MM.1S (cell line): ENCODE measurements around the gene ELP6.

ENCODE experiments used
- DNase-seq: peaks from one replicate; pipeline ENCODE4 v3.0.0-alpha.2; 2015
- H2AFZ ChIP-seq: fragments of 300-600 bp; sonication (generic); 2 replicates; pipeline ENCODE4 v1.6.0; 2016; ENCODE audit warnings: antibody characterized with exemption, low read length
- H3F3A ChIP-seq: fragments of 300-600 bp; sonication (generic); 2 replicates; pipeline ENCODE4 v1.6.1; 2016; ENCODE audit warnings: mild to moderate bottlenecking, antibody characterized with exemption, low read length, moderate library complexity, mixed read lengths; ENCODE audit not compliant: insufficient read depth
- H3K27ac ChIP-seq: fragments of 300-600 bp; sonication (generic); 2 replicates; pipeline ENCODE4 v1.5.1; 2016; ENCODE audit warnings: mild to moderate bottlenecking, low read length
- H3K27me3 ChIP-seq: fragments of 300-600 bp; sonication (generic); replicated peaks from 2 replicates; pipeline ENCODE4 v1.6.0; 2016; ENCODE audit warnings: low read length; ENCODE audit not compliant: insufficient read depth
- H3K36me3 ChIP-seq: fragments of 300-600 bp; sonication (generic); replicated peaks from 2 replicates; pipeline ENCODE4 v1.6.1; 2016; ENCODE audit warnings: mild to moderate bottlenecking, low read length, mixed read lengths; ENCODE audit not compliant: insufficient read depth
- H3K4me1 ChIP-seq: fragments of 300-600 bp; sonication (generic); 2 replicates; pipeline ENCODE4 v1.6.1; 2016; ENCODE audit warnings: low read length, mixed read lengths
- H3K4me2 ChIP-seq: fragments of 300-600 bp; sonication (generic); 2 replicates; pipeline ENCODE4 v1.6.0; 2016; ENCODE audit warnings: low read depth, low read length
- H3K4me3 ChIP-seq: fragments of 300-600 bp; sonication (generic); 2 replicates; pipeline ENCODE4 v1.5.1; 2016; ENCODE audit warnings: low read length, mixed read lengths
- H3K79me2 ChIP-seq: fragments of 300-600 bp; sonication (generic); 2 replicates; pipeline ENCODE4 v1.6.1; 2016; ENCODE audit warnings: mixed run types, low read length, mixed read lengths
- H3K9ac ChIP-seq: fragments of 300-600 bp; sonication (generic); 2 replicates; pipeline ENCODE4 v1.6.1; 2016; ENCODE audit warnings: low read length, mixed read lengths
- H3K9me2 ChIP-seq: fragments of 300-600 bp; sonication (generic); replicated peaks from 2 replicates; pipeline ENCODE4 v1.6.1; 2016; ENCODE audit warnings: mild to moderate bottlenecking, low read length, mixed read lengths; ENCODE audit not compliant: insufficient read depth
- H3K9me3 ChIP-seq: fragments of 300-600 bp; sonication (generic); replicated peaks from 2 replicates; pipeline ENCODE4 v1.6.1; 2016; ENCODE audit warnings: mild to moderate bottlenecking, low read length, mixed read lengths; ENCODE audit not compliant: insufficient read depth
- H4K20me1 ChIP-seq: fragments of 300-600 bp; sonication (generic); 2 replicates; pipeline ENCODE4 v1.6.1; 2016; ENCODE audit warnings: mild to moderate bottlenecking, low read length, moderate library complexity, mixed read lengths; ENCODE audit not compliant: insufficient read depth
- EZH2 ChIP-seq: fragments of 300-600 bp; sonication (generic); optimal IDR thresholded peaks from 2 replicates; pipeline ENCODE3; 2017; ENCODE audit warnings: low read depth, mild to moderate bottlenecking, antibody characterized with exemption, low read length, mixed read lengths
- EZH2phosphoT487 ChIP-seq: fragments of 300-600 bp; sonication (generic); IDR thresholded peaks from 2 replicates; pipeline ENCODE4 v1.6.1; 2018; ENCODE audit warnings: antibody characterized with exemption, low read length
- TF ChIP-seq, protein P1 (sequence below): fragments of 300-600 bp; sonication (generic); IDR thresholded peaks from 2 replicates; pipeline ENCODE4 v1.5.1; 2016; ENCODE audit warnings: antibody characterized with exemption, low read length, mixed read lengths

Gene ELP6

GRCh38 chr3:47456984-47457383 is 56.5 kb downstream of the ELP6 start:
- no peak overlapping the region for H2AFZ ChIP-seq
- no peaks in the 10 kb centered on the region for H3K4me1 ChIP-seq
- H3F3A ChIP-seq = no peaks in the 10 kb centered on the region
- no peaks in the 10 kb centered on the region for H3K9me2 ChIP-seq
- H3K79me2 ChIP-seq = peaks cover 66% of the 10 kb centered on the region
- no peaks in the 10 kb centered on the region for H4K20me1 ChIP-seq
- TF ChIP-seq, protein P1, sequence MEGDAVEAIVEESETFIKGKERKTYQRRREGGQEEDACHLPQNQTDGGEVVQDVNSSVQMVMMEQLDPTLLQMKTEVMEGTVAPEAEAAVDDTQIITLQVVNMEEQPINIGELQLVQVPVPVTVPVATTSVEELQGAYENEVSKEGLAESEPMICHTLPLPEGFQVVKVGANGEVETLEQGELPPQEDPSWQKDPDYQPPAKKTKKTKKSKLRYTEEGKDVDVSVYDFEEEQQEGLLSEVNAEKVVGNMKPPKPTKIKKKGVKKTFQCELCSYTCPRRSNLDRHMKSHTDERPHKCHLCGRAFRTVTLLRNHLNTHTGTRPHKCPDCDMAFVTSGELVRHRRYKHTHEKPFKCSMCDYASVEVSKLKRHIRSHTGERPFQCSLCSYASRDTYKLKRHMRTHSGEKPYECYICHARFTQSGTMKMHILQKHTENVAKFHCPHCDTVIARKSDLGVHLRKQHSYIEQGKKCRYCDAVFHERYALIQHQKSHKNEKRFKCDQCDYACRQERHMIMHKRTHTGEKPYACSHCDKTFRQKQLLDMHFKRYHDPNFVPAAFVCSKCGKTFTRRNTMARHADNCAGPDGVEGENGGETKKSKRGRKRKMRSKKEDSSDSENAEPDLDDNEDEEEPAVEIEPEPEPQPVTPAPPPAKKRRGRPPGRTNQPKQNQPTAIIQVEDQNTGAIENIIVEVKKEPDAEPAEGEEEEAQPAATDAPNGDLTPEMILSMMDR = no peak
- TF ChIP-seq EZH2phosphoT487 = no peak
- TF ChIP-seq EZH2 = no peak
- no peak overlapping the region for H3K4me2 ChIP-seq
- H3K9ac ChIP-seq = no peak overlapping the region
- DNase-seq = no peak
- H3K9me3 ChIP-seq = no peaks in the 10 kb centered on the region
- H3K36me3 ChIP-seq = no peaks in the 10 kb centered on the region
- H3K27ac ChIP-seq = no peak overlapping the region
- no peak overlapping the region for H3K4me3 ChIP-seq
- no peaks in the 10 kb centered on the region for H3K27me3 ChIP-seq

DNA sequence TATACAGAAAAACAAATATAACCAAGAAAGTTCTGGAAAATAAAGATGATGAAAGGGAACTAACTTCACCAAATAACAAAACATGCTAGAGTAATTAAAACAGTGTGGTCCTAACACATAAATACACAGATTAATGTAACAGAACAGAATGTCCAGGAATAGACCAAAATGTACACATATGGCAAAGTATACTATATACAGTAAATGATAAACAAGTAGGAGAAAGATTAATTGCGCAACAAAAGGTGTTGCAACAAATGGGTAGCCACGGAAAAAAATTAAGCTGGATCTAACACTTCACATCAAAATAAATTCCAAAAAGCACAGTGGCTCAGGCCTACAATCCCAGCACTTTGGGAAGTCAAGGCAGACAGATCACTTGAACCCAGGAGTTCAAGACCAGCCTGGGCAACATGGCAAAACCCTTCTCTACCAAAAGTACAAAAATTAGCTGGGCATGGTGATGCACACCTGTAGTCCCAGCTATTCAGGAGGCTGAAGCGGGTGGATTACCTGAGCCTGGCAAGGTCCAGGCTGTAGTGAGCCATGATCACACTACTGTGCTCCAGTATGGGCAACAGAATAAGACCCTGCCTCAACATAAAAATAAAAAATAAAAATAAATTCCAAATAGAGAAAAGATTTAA is 57.6 kb downstream of the ELP6 start:
- Histone ChIP-seq H4K20me1 (no peaks in the 10 kb centered on the region), H3K79me2 (peaks cover 65% of the 10 kb centered on the region), H3K27ac (no peak overlapping the region)

GRCh38 chr3:47452453-47453215 is 60.9 kb downstream of the ELP6 start:
- no peak overlapping the region for H2AFZ ChIP-seq
- H3K36me3 ChIP-seq = no peaks in the 10 kb centered on the region
- H3K27ac ChIP-seq = no peak overlapping the region
- TF ChIP-seq EZH2 (no peak), EZH2phosphoT487 (no peak)
- TF ChIP-seq, protein P1 = no peak
- no peaks in the 10 kb centered on the region for H3K27me3 ChIP-seq
- H3K9me2 ChIP-seq = no peaks in the 10 kb centered on the region
- H3K79me2 ChIP-seq = peaks cover 68% of the 10 kb centered on the region
- H3F3A ChIP-seq = no peaks in the 10 kb centered on the region
- H4K20me1 ChIP-seq = no peaks in the 10 kb centered on the region
- no peaks in the 10 kb centered on the region for H3K9me3 ChIP-seq
- no peak overlapping the region for H3K4me2 ChIP-seq
- no peak overlapping the region for H3K9ac ChIP-seq
- no peak overlapping the region for H3K4me3 ChIP-seq
- DNase-seq = no peak
- H3K4me1 ChIP-seq = no peaks in the 10 kb centered on the region

More for the DNA sequence above, 57.6 kb downstream of the ELP6 start:
- Histone ChIP-seq H3K4me2 (no peak overlapping the region), H3K9me3 (no peaks in the 10 kb centered on the region), H3K4me3 (no peak overlapping the region), H3K4me1 (no peaks in the 10 kb centered on the region), H3K27me3 (no peaks in the 10 kb centered on the region), H3K9me2 (no peaks in the 10 kb centered on the region), H3K36me3 (no peaks in the 10 kb centered on the region), H3K9ac (no peak overlapping the region), H3F3A (no peaks in the 10 kb centered on the region), H2AFZ (no peak overlapping the region)
- DNase-seq = no peak
- no peak for TF ChIP-seq EZH2
